Stimulated activated CD4-positive, alpha-beta T cell treated with anti-CD3 and anti-CD28 coated beads, Interleukin-1b, Interleukin-23, amount 100 ng/mL, for 24 hours (primary cell): Measurements from ENCODE around the gene GSTM3.
"Not testable (repeated sequence)": the region's sequence is repeated elsewhere in the genome, so short reads cannot be mapped to it uniquely, and the experiment has no call there.

Experiments
- DNase-seq, 4 experiments: peaks; one replicate each; pipeline ENCODE4 v3.0.0-alpha.2; 2020; ENCODE audit warnings: low read depth in 4 of 4, low spot score in 1 of 4

GSTM3 gene

DNA sequence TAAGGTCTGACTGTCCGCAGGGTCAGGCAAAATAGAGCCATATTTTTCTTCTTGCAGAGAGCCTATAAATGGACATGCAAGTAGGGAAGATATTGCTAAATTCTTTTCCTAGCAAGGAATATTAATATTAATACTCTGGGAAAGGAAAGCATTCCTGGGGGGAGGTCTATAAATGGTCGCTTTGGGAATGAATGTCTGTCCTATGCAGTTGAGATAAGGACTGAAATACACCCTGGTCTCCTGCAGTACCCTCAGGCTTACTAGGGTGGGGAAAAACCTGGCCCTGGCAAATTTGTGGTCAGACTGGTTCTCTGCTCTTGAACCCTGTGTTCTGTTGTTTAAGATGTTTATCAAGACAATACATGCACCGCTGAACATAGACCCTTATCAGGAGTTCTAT, 37.9 kb downstream of the GSTM3 start:
- DNase-seq = not testable (repeated sequence)

DNA sequence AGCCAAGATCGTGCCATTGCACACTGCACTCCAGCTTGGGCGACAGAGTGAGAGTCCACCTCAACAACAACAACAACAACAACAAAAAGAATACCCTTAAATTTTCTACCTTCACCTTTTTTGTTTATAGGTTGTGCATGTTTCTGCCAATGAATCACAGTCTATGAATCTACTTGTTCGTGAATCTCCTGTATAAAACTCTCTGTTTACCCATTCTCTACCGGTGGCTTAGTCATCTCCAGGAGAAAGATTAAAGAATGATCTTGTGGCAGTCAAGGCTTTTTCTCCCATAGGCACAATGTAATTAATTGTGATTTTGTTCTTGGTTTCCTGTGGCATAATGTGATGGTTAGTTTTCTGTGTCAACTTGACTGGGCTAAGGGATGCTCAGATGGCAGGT, 43.0 kb downstream of the GSTM3 start:
- not testable (repeated sequence) for DNase-seq

DNA sequence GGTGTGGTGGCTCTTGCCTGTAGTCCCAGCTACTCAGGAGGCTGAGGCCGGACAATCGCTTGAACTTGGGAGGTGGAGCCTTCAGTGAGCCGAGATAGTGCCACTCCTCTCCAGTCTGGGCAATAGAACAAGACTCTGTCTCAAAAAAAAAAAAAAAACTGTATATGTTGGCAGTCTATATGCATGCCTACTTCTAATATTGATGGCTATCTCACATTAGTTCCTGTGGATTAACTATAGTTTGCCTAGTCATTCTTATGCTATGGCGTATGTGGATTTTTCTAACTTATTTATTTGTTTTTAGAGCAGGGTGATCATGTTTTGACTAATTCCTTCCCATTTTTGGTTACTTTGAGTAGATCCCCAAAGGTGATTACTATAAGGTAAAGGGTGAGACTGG, 43.8 kb downstream of the GSTM3 start:
- no peak for DNase-seq

DNA sequence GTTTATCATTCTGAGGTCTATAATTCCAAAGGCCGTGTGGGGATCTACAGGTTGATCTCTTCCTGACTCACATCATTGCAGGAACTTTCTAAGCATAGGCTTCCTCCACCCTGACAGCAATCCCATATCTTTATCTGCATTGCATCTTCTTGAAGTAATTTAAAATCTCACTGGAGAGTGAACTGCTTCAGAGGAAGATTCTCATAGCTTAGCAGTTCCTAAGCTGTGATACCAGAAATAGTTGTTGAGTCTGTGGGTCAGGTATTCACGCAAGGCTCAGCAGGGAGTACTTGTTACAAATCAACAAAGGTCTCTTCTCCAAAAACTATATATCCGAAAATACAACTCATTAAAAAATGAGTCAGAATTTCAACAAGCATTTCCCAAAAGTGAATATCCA, 45.7 kb downstream of the GSTM3 start:
- not testable (repeated sequence) for DNase-seq

DNA sequence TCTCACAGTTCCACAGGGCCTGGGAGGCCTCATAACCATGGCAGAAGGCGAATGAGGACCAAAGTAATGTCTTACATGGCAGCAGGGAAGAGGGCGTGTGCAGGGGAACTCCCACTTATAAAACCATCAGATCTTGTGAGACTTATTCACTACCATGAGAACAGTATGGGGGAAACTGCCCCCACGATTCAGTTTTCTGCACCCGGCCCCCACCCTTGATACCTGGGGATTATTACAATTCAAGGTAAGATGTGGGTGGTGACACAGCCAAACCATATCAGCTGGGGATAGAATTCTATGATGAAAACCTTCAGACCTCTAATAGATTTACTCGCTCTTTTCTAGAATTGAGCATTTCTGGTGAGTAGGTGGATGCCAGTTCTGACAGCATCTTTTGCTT, 46.4 kb downstream of the GSTM3 start:
- DNase-seq = not testable (repeated sequence)

DNA sequence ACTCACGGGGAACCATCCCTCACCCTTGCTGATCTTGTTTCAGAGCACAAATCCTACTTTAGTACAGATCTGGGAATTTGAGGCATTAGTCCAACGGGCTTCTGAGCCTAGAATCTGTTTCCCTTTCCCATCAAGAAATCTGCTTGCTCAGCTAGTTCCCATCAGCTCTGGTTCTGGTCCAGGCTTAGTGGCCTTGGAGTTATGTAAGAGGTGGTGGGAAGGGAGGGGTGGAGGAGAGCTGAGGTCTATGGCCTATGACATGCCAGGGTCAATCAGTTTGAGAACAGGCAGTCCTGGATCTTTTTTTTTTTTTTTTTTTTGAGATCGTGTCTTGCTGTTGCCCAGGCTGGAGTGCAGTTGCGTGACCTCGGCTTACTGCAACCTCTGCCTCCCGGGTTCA, 49.1 kb downstream of the GSTM3 start:
- no peak for DNase-seq

DNA sequence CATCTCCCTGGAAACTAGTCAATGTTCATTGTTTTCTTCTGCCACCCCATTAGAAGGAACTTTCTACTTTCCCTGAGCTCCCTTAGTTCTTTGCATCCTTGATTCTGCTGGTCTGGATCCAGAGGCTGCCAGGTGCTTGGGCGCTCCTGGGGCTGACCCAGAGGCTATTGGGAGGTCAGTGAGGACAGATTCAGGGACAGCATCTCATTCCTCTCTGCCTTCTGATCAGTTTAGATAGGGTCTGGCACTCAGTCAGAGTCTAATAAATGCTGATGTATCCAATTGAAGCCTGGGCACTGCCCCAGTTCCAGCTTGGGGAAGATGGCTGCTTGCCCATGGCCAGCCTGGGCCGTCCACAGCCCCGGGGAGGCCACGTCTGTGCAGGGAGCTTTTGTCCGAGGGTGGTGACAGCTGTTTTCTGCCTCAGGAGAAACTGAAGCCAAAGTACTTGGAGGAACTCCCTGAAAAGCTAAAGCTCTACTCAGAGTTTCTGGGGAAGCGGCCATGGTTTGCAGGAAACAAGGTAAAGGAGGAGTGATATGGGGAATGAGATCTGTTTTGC, 50.9 kb downstream of the GSTM3 start:
- no peak for DNase-seq

DNA sequence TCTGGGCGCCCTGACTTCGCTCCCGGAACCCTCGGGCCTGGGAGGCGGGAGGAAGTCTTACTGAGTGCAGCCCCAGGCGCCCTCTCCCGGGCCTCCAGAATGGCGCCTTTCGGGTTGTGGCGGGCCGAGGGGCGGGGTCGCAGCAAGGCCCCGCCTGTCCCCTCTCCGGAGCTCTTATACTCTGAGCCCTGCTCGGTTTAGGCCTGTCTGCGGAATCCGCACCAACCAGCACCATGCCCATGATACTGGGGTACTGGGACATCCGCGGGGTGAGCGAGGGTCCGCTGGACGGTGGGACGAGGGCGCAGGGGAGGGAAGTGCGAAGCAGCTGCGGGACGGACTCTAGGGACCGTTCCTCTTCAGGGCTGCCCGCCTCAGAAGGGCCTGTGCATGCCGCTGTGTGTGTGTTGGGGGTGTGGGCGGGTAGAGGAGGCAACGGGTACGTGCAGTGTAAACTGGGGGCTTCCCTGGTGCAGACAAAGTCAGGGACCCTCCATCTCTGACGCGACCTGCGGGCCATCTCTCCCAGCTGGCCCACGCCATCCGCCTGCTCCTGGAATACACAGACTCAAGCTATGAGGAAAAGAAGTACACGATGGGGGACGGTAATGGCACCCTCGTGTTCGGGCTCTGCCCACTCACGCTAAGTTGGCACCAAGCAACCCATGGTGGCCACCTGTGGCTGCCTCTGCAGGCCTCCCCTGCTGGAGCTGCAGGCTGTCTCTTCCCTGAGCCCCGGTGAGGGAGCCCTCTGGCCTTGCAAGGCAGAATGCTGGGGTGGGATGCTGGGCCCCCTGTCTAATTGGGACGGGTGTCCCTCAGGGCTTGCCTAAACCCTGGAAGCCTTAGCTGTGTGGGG, 53.0 kb downstream of the GSTM3 start, which contains the start of gene GSTM1:
GSTM1 (plus strand) TSS at position 177 of the 859 bp plus-strand sequence; CDS start at position 234, 57 bp downstream.
- DNase-seq = peak in 1 of 4 experiments; percentile 60

DNA sequence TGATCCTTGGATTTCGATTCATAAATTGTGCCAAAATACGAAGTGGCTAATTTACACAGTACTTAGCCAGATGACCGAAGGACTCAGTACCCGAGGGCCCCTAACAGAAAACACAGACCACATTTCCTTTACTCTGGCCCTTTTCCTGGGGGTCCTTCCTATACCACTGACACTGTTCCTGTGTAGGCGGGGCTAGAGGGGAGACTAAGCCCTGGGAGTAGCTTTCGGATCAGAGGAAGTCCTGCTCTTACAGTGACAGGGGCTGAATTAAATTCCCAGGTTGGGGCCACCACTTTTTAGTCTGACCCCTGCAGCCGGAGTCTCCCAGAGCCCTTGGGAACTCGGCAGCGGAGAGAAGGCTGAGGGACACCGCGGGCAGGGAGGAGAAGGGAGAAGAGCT, 53.7 kb downstream of the GSTM3 start:
- DNase-seq = not testable (repeated sequence)

DNA sequence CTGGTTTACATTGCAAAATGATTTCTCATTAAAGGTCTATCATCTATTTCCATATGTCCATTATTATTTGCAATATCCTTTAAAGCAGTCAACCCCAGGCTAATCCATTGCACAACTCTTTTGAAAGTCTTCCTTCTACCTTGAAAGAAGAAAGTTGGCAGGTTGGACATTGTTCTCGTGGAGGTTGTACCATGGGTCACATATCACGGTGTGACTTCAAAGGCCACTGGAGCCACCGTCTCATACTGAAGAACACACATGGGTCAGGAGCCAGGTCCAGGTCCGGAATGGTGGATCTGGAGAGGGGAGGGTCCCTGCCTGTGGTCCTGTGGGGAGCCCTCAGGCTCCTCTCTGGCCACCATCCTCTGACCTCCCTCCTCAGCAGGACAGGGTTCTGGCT, 54.9 kb downstream of the GSTM3 start:
- not testable (repeated sequence) for DNase-seq

DNA sequence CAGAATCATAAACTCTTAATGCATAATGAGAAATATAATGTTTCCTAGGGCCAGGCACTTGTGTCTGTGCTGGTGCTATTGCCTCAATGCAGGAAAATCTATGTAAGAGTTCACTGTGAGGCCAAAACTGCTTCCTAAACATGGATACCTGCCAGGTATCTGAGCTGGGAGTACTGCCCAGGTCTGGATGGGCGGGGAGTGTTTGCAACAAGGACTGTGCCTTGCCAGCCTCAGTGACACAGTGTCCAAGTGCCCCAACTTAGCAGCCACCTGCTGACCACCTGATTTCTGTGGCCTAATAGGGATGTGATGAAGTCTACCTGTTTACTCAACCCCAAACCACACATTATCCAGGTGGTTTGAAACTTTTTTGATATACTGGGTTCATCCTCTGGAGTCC, 55.4 kb downstream of the GSTM3 start:
- not testable (repeated sequence) for DNase-seq

DNA sequence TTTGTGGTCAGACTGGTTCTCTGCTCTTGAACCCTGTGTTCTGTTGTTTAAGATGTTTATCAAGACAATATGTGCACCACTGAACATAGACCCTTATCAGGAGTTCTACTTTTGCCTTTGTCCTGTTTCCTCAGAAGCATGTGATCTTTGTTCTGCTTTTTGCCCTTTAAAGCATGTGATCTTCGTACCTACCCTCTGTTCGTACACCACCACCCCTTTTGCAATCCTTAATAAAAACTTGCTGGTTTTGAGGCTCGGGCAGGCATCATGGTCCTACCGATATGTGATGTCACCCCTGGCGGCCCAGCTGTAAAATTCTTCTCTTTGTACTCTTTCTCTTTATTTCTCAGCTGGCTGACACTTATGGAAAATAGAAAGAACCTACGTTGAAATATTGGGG, 56.1 kb downstream of the GSTM3 start:
- DNase-seq = not testable (repeated sequence)
